ENCODE measurements around the gene PPP3CA. TPM values are rescaled to one million over a fixed set of nuclear protein-coding genes. Genes with fewer than 3 reads are reported as not detected.

PPP3CA gene
- total and polyA plus RNA-seq, 2 experiments from 2014 or later, result 27.0 to 45.2 TPM

DNA sequence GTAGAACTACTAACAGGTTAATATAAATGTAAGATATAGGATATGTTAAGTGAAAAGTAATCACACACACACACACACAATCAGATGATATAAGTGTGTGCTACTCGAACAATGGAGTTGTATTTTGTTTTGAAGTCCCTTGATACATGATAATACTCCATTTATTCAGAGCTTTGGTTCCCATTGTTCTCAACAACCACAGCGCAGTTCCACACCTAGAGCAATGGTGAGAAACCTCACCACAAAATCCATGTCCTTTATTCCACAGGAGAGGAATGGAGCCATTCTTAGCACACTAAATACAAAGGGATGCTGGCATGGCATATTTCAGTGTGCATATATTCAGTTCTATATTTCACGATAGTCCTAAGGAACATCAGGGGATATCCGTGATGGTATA, 139.2 kb downstream of the PPP3CA start (continued):
- TF ChIP-seq, protein P1, sequence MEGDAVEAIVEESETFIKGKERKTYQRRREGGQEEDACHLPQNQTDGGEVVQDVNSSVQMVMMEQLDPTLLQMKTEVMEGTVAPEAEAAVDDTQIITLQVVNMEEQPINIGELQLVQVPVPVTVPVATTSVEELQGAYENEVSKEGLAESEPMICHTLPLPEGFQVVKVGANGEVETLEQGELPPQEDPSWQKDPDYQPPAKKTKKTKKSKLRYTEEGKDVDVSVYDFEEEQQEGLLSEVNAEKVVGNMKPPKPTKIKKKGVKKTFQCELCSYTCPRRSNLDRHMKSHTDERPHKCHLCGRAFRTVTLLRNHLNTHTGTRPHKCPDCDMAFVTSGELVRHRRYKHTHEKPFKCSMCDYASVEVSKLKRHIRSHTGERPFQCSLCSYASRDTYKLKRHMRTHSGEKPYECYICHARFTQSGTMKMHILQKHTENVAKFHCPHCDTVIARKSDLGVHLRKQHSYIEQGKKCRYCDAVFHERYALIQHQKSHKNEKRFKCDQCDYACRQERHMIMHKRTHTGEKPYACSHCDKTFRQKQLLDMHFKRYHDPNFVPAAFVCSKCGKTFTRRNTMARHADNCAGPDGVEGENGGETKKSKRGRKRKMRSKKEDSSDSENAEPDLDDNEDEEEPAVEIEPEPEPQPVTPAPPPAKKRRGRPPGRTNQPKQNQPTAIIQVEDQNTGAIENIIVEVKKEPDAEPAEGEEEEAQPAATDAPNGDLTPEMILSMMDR (conservative IDR thresholded peaks at IDR 0.05; ENCODE audit: low read depth in 2 of 2), result no peak
- no peak for TF ChIP-seq ZNF331 (CRISPR knock-in tag; IDR thresholded peaks at IDR 0.05; ENCODE audit: low read depth)
- TF ChIP-seq, protein P2, sequence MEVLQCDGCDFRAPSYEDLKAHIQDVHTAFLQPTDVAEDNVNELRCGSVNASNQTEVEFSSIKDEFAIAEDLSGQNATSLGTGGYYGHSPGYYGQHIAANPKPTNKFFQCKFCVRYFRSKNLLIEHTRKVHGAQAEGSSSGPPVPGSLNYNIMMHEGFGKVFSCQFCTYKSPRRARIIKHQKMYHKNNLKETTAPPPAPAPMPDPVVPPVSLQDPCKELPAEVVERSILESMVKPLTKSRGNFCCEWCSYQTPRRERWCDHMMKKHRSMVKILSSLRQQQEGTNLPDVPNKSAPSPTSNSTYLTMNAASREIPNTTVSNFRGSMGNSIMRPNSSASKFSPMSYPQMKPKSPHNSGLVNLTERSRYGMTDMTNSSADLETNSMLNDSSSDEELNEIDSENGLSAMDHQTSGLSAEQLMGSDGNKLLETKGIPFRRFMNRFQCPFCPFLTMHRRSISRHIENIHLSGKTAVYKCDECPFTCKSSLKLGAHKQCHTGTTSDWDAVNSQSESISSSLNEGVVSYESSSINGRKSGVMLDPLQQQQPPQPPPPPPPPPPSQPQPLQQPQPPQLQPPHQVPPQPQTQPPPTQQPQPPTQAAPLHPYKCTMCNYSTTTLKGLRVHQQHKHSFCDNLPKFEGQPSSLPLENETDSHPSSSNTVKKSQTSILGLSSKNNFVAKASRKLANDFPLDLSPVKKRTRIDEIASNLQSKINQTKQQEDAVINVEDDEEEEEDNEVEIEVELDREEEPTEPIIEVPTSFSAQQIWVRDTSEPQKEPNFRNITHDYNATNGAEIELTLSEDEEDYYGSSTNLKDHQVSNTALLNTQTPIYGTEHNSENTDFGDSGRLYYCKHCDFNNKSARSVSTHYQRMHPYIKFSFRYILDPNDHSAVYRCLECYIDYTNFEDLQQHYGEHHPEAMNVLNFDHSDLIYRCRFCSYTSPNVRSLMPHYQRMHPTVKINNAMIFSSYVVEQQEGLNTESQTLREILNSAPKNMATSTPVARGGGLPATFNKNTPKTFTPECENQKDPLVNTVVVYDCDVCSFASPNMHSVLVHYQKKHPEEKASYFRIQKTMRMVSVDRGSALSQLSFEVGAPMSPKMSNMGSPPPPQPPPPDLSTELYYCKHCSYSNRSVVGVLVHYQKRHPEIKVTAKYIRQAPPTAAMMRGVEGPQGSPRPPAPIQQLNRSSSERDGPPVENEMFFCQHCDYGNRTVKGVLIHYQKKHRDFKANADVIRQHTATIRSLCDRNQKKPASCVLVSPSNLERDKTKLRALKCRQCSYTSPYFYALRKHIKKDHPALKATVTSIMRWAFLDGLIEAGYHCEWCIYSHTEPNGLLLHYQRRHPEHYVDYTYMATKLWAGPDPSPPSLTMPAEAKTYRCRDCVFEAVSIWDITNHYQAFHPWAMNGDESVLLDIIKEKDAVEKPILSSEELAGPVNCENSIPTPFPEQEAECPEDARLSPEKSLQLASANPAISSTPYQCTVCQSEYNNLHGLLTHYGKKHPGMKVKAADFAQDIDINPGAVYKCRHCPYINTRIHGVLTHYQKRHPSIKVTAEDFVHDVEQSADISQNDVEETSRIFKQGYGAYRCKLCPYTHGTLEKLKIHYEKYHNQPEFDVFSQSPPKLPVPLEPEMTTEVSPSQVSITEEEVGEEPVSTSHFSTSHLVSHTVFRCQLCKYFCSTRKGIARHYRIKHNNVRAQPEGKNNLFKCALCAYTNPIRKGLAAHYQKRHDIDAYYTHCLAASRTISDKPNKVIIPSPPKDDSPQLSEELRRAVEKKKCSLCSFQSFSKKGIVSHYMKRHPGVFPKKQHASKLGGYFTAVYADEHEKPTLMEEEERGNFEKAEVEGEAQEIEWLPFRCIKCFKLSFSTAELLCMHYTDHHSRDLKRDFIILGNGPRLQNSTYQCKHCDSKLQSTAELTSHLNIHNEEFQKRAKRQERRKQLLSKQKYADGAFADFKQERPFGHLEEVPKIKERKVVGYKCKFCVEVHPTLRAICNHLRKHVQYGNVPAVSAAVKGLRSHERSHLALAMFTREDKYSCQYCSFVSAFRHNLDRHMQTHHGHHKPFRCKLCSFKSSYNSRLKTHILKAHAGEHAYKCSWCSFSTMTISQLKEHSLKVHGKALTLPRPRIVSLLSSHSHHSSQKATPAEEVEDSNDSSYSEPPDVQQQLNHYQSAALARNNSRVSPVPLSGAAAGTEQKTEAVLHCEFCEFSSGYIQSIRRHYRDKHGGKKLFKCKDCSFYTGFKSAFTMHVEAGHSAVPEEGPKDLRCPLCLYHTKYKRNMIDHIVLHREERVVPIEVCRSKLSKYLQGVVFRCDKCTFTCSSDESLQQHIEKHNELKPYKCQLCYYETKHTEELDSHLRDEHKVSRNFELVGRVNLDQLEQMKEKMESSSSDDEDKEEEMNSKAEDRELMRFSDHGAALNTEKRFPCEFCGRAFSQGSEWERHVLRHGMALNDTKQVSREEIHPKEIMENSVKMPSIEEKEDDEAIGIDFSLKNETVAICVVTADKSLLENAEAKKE (CRISPR knock-in tag; IDR thresholded peaks at IDR 0.05), result no peak
- TF ChIP-seq JUNB (IDR thresholded peaks at IDR 0.05; ENCODE audit: unreplicated experiment), result no peak

DNA sequence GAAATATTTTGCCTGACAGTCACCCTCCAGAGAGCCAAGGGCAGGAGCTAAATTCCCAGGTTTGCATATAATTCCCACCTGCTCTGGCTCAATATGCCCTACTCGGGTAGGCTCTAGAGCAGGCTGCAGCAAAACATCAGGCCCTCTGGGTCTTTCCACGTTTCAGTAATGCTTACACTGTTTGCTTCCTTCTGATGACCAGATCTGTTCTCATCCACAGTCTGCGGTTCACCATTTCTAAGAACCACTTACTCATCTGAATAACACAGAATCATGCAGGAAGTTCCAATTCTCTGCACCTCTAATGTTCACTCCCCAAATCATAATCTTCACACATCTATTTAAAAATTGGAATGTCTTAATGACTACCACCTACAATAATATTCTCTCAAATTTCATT, 141.4 kb downstream of the PPP3CA start:
- no peak overlapping the region for H3K27ac ChIP-seq (ENCODE audit: low read depth)
- peak; percentile 28 for DNase-seq (ENCODE audit: low spot score)
- H3K27ac Mint-ChIP-seq, result peak overlapping the region; percentile 37; the same call in 1 of the 2 replicates
- TF ChIP-seq ZNF331 (CRISPR knock-in tag; IDR thresholded peaks at IDR 0.05; ENCODE audit: low read depth) (no peak), CREB1 (CRISPR knock-in tag; IDR thresholded peaks at IDR 0.05; ENCODE audit: low read depth) (no peak)
- TF ChIP-seq, protein P3, sequence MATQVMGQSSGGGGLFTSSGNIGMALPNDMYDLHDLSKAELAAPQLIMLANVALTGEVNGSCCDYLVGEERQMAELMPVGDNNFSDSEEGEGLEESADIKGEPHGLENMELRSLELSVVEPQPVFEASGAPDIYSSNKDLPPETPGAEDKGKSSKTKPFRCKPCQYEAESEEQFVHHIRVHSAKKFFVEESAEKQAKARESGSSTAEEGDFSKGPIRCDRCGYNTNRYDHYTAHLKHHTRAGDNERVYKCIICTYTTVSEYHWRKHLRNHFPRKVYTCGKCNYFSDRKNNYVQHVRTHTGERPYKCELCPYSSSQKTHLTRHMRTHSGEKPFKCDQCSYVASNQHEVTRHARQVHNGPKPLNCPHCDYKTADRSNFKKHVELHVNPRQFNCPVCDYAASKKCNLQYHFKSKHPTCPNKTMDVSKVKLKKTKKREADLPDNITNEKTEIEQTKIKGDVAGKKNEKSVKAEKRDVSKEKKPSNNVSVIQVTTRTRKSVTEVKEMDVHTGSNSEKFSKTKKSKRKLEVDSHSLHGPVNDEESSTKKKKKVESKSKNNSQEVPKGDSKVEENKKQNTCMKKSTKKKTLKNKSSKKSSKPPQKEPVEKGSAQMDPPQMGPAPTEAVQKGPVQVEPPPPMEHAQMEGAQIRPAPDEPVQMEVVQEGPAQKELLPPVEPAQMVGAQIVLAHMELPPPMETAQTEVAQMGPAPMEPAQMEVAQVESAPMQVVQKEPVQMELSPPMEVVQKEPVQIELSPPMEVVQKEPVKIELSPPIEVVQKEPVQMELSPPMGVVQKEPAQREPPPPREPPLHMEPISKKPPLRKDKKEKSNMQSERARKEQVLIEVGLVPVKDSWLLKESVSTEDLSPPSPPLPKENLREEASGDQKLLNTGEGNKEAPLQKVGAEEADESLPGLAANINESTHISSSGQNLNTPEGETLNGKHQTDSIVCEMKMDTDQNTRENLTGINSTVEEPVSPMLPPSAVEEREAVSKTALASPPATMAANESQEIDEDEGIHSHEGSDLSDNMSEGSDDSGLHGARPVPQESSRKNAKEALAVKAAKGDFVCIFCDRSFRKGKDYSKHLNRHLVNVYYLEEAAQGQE (IDR thresholded peaks at IDR 0.05; ENCODE audit: unreplicated experiment), result no peak

More for the DNA sequence above, 141.4 kb downstream of the PPP3CA start:
- Histone ChIP-seq H3K27me3 (ENCODE audit: insufficient read depth) (no peaks in the 10 kb centered on the region), H2AFZ (no peak overlapping the region), H4K20me1 (replicated peaks; ENCODE audit: insufficient read depth) (no peaks in the 10 kb centered on the region), H3K9me2 (ENCODE audit: insufficient read depth) (no peaks in the 10 kb centered on the region), H3K4me3 (no peak overlapping the region), H3F3A (replicated peaks; ENCODE audit: low read depth) (no peaks in the 10 kb centered on the region), H3K4me1 (ENCODE audit: insufficient read depth) (peaks cover 11% of the 10 kb centered on the region), H3K79me2 (replicated peaks; ENCODE audit: insufficient read depth) (peaks cover 24% of the 10 kb centered on the region; the same call in 1 of the 2 replicates), H3K4me2 (no peak overlapping the region), H3K36me3 (ENCODE audit: insufficient read depth) (no peaks in the 10 kb centered on the region)
- peaks cover 33% of the 10 kb centered on the region for H3K4me1 Mint-ChIP-seq
- no peak overlapping the region for H3K4me3 Mint-ChIP-seq
- ATAC-seq, result peak; percentile 61
- H3K27me3 Mint-ChIP-seq (ENCODE audit: insufficient read depth, low read depth, poor library complexity), result peaks cover 3% of the 10 kb centered on the region
- H3K9me3 Mint-ChIP-seq, result no peaks in the 10 kb centered on the region
- H3K36me3 Mint-ChIP-seq (ENCODE audit: low read depth), result no peaks in the 10 kb centered on the region
